ENCODE measurements around the gene PLCH1.

- TF ChIP-seq, protein P1, sequence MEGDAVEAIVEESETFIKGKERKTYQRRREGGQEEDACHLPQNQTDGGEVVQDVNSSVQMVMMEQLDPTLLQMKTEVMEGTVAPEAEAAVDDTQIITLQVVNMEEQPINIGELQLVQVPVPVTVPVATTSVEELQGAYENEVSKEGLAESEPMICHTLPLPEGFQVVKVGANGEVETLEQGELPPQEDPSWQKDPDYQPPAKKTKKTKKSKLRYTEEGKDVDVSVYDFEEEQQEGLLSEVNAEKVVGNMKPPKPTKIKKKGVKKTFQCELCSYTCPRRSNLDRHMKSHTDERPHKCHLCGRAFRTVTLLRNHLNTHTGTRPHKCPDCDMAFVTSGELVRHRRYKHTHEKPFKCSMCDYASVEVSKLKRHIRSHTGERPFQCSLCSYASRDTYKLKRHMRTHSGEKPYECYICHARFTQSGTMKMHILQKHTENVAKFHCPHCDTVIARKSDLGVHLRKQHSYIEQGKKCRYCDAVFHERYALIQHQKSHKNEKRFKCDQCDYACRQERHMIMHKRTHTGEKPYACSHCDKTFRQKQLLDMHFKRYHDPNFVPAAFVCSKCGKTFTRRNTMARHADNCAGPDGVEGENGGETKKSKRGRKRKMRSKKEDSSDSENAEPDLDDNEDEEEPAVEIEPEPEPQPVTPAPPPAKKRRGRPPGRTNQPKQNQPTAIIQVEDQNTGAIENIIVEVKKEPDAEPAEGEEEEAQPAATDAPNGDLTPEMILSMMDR (IDR thresholded peaks at IDR 0.05; ENCODE audit: insufficient read depth, low read length), result no peak
- no peak for TF ChIP-seq SPI1 (IDR thresholded peaks at IDR 0.05; ENCODE audit: borderline replicate concordance, low read depth)
Observed at GRCh38 chr3:155495387-155495786, 249.5 kb downstream of the PLCH1 start.

All from HL-60 (cell line).